Heart left ventricle (tissue), 16 donors: ENCODE measurements around the gene IFNA13. TPM values are rescaled to one million over a fixed set of nuclear protein-coding genes. Genes with fewer than 3 reads are reported as not detected.

Experiments used
- ATAC-seq, 4 donors: fragments of 200-7000 bp; cut with Tn5 transposase; one replicate each; pipeline ENCODE4 v1.9.1; 2020 to 2022; ENCODE audit warnings: moderate library complexity in 4 of 4, mild to moderate bottlenecking in 3 of 4, moderate number of reproducible peaks in 1 of 4
- DNase-seq, 5 donors: peaks; one replicate each; pipeline ENCODE4 v3.0.0-alpha.2; 2020
- H3K27ac ChIP-seq, 12 donors: fragments of 200-600 bp; sonication (generic) in 4 of 12; one replicate each; pipeline versions ENCODE4 v1.5.0 to v1.8.0; 2016 to 2022; ENCODE audit warnings: mild to moderate bottlenecking in 2 of 12
- H3K27me3 ChIP-seq, 9 donors: fragments of 200-600 bp; sonication (generic) in 2 of 9; one replicate each; pipeline versions ENCODE4 v1.5.1 to v1.8.0; 2016 to 2022; ENCODE audit warnings: mild to moderate bottlenecking in 3 of 9
- H3K36me3 ChIP-seq, 9 donors: fragments of 200-600 bp; sonication (generic) in 2 of 9; one replicate each; pipeline versions ENCODE4 v1.5.0 to v1.8.0; 2018 to 2022; ENCODE audit warnings: mild to moderate bottlenecking in 2 of 9
- H3K4me1 ChIP-seq, 12 donors: fragments of 200-600 bp; sonication (generic) in 4 of 12; one replicate each; pipeline versions ENCODE4 v1.5.0 to v1.8.0; 2016 to 2022; ENCODE audit warnings: mild to moderate bottlenecking in 3 of 12
- H3K4me3 ChIP-seq, 12 donors: fragments of 200-600 bp; sonication (generic) in 4 of 12; one replicate each; pipeline versions ENCODE4 v1.5.0 to v1.8.0; 2017 to 2022; ENCODE audit warnings: mild to moderate bottlenecking in 9 of 12, moderate library complexity in 4 of 12
- H3K9me3 ChIP-seq, 12 donors: fragments of 200-600 bp; sonication (generic) in 4 of 12; one replicate each; pipeline versions ENCODE4 v1.5.0 to v1.8.0; 2016 to 2022; ENCODE audit warnings: mild to moderate bottlenecking in 1 of 12
- CTCF ChIP-seq, 12 donors: fragments of 200-600 bp; sonication (generic) in 4 of 12; IDR thresholded peaks; one replicate each; pipeline versions ENCODE4 v1.5.0 to v1.8.0; 2018 to 2022; ENCODE audit warnings: antibody characterized with exemption in 12 of 12, mild to moderate bottlenecking in 5 of 12
- POLR2A ChIP-seq, 2 donors: fragments of 450-650 bp; IDR thresholded peaks; one replicate each; pipeline ENCODE4 v1.6.1; 2017; ENCODE audit warnings: antibody characterized with exemption in 2 of 2, mild to moderate bottlenecking in 2 of 2, moderate library complexity in 2 of 2
- WGBS, 4 donors: extraction: QIAGEN DNeasy Blood & Tissue Kit in 2 of 4; methylation state at CpG; one replicate each; pipeline versions ENCODE4 v1.1.5 to v1.1.7; 2013 to 2018; 5-methylcytosine and 5-hydroxymethylcytosine counted together
- intact Hi-C, 10 donors: fragments of 100-400 bp; cut with DNase I; formaldehyde crosslinking; loops; one replicate each; pipeline versions ENCODE4 v1.11.1 to v1.14.2; 2022
- polyA plus RNA-seq, 2 donors: library from polyadenylated mRNA; stranded (reverse); fragments of 200-250 nt; gene quantifications; one replicate each; pipeline ENCODE4 v1.2.3, GENCODE V29; 2013
- total RNA-seq, 9 donors: library from RNA; depleted of rRNA in 2 of 9; stranded (reverse); fragments of >200 nt in 2 of 9; fragmentation: NEBNext Ultra II Directional in 3 of 9; extraction: Animal tissue kit (Norgen Biotek cat#: 25700) in 3 of 9; gene quantifications; one replicate each; pipeline versions ENCODE4 v1.1.0 to v1.2.4, GENCODE V29; 2016 to 2023
- donor health status: ischemic (EF 13 %, LVEDD 7.1; RV severe dilation, severe dysfunction).
- donor health status: healthy with polysubstance abuse.
- donor health status: DM: no; HTN: yes; CAD: no.
- donor health status: DM: no; HTN: no; CAD: no.
- donor health status: ischemic (EF 25% LVEDD 6.9; RV normal size, moderate dysfunction).
- donor health status: ischemic (EF 25% LVEDD 5.7; RV mildly dilated, moderate dysfunction).
- donor health status: healthy.
- donor health status: DM: yes; HTN: yes; CAD: no.
- donor health status: ischemic (EF 35%, LVEDD 5.7; RV mildly dilated, moderate dysfunction).
- donor health status: nonischemic (EF 11% LVEDD 7.7; RV severe dilation, severe dysfunction).
- donor health status: DM: yes; HTN: yes; CAD: no.
- donor health status: PGD.
- donor health status: ischemic (EF 29% LVEDD 5.4; RV normal size, mild dysfunction).
- donor health status: nonischemic (EF 23%, LVEDD 6.1; RV moderate dilation, normal function).

The IFNA13 gene
- total and polyA plus RNA-seq, 11 donors, result not detected

DNA sequence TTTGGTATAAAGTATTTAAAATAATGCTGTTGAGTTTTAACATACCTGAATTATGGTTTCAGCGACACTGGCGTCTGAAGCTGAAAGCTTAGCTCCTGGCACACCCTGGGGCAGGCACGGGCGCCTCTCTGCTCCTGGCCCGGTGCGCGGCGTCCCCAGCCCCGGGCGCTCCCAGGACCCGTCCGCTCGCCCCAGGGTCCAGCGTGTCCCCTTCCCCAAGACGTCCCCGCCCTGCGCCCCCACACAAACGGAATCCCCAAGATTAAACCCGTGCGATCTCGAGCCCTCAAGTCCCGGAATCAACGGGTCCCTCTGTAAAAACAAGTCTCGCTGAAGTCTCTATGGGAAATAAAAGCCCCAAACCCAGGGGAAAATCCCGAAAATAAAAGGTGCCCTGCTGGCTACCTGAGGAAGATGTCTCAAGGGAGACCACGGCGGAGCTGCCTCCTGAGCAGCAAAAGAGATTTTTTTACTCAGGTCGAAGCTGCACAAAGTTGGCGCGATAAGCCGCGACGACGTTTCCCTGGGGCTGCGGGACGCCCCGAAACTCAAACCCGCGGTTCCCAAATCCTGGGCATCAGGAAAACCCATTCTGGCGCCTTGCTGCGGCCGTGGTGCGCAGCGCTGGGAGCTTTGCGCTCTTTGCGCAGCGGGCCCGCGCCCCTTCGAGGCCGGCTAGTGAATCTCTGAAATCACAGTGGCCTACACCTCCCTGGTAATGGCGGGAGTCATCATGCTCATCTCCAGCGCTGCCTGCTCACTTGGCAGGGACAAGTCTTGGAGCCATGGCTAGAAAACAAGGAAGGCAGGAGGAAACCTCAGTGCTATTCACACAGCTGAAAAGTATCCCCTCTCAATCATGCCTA is 34.8 kb upstream of the IFNA13 start:
- peak overlapping the region in 11 of 12 donors; percentile 6 to 44 (median 27) for H3K4me3 ChIP-seq
- WGBS, 4 donors, result 2 to 3% (median 2%) methylated on average over 46 to 53 of the region's 53 CpGs
- peaks cover 0 to 67% (median 18%) of the 10 kb centered on the region in 9 donors for H3K27me3 ChIP-seq
- intact Hi-C loops, result no loop called here
- H3K9me3 ChIP-seq, result no peaks in the 10 kb centered on the region
- no peak overlapping the region for H3K27ac ChIP-seq
- no peaks in the 10 kb centered on the region for H3K36me3 ChIP-seq
- ATAC-seq (no peak), DNase-seq (no peak)
- TF ChIP-seq POLR2A (IDR thresholded peaks at IDR 0.05), result no peak
- no peak for TF ChIP-seq CTCF (IDR thresholded peaks at IDR 0.05)
- peaks cover 0 to 13% (median 7%) of the 10 kb centered on the region in 12 donors for H3K4me1 ChIP-seq

- DNase-seq (no peak), ATAC-seq (no peak)
- Histone ChIP-seq H3K27me3 (peaks cover 0 to 87% (median 34%) of the 10 kb centered on the region in 9 donors), H3K36me3 (no peaks in the 10 kb centered on the region), H3K4me3 (no peak overlapping the region), H3K27ac (no peak overlapping the region), H3K9me3 (no peaks in the 10 kb centered on the region), H3K4me1 (peaks cover 0 to 24% (median 8%) of the 10 kb centered on the region in 12 donors)
- intact Hi-C loops, result loop anchor here in 8 of 10 donors (5.0 kb wide), 3 partner anchors 63 to 83 kb away; partner anchors contain the start of gene KLHL9 (in 2 of the 8)
- 32 to 40% (median 37%) methylated on average over 3 of the region's 3 CpGs for WGBS, 4 donors
- TF ChIP-seq CTCF (IDR thresholded peaks at IDR 0.05) (no peak), POLR2A (IDR thresholded peaks at IDR 0.05) (no peak)
Measured at GRCh38 chr9:21399956-21400355, 32.1 kb upstream of the IFNA13 start.

DNA sequence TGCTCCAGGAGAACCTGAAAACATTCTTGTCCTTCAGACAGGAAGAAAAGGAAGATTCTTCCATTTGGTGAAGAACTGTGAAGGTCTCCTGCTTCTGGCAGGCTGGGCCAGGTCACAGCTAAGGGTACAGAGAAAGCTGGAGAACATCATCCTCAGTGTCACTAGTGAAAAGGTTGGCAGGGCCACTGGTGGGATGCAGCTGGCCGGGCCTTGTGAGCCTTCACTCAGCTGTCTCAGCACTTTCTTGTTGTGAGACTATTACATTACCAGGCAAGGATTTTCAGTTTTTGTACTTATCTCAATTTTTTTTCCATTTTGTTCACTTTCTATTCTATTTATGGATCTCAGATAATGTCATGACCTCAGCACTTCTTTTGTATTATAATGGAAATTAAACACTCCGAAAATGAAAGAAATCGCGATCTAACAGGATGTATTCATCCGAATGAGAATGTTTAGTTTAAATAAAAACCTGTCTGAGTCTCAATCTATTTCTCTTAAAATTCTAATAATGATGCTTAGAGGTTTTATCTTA is 31.2 kb upstream of the IFNA13 start:
- intact Hi-C loops, result loop anchor here in 8 of 10 donors (5.0 kb wide), 3 partner anchors 62 to 82 kb away; partner anchors contain the start of gene KLHL9 (in 2 of the 8)
- Histone ChIP-seq H3K4me3 (no peak overlapping the region), H3K27me3 (peaks cover 0 to 86% (median 39%) of the 10 kb centered on the region in 9 donors), H3K9me3 (no peaks in the 10 kb centered on the region), H3K36me3 (no peaks in the 10 kb centered on the region), H3K4me1 (peaks cover 0 to 24% (median 8%) of the 10 kb centered on the region in 12 donors), H3K27ac (no peak overlapping the region)
- no peak for ATAC-seq
- TF ChIP-seq CTCF (IDR thresholded peaks at IDR 0.05) (no peak), POLR2A (IDR thresholded peaks at IDR 0.05) (no peak)
- 71 to 80% (median 77%) methylated on average over 5 of the region's 5 CpGs for WGBS, 4 donors
- DNase-seq, result no peak
